Erythroblast (primary cell): ENCODE results near the gene UBE4A.
A peak's percentile ranks its signal among the peaks of the same experiment; 100 is the strongest.

Experiments
- DNase-seq, 2 experiments: peaks; one replicate each; lab custom pipeline; 2025; lab: John Stamatoyannopoulos, UW
- GATA1 ChIP-seq: IDR thresholded peaks from 2 replicates; pipeline ENCODE4 v1.6.1; 2011; ENCODE audit warnings: low read depth, mild to moderate bottlenecking, control low read depth, low read length, moderate library complexity
- POLR2A ChIP-seq: IDR thresholded peaks from 2 replicates; pipeline ENCODE4 v1.6.1; 2011; ENCODE audit warnings: mild to moderate bottlenecking, low read length

The UBE4A gene

GRCh38 chr11:118334745-118335144, 24.7 kb upstream of the UBE4A start:
- DNase-seq = no peak
- TF ChIP-seq POLR2A = no peak
- TF ChIP-seq GATA1 = no peak

- TF ChIP-seq POLR2A (no peak), GATA1 (no peak)
- DNase-seq = peak; percentile 73 to 79
Observed at GRCh38 chr11:118338637-118339061, 20.8 kb upstream of the UBE4A start.

GRCh38 chr11:118339281-118339961, 20.0 kb upstream of the UBE4A start:
- DNase-seq = peak; percentile 21 to 42
- TF ChIP-seq POLR2A (no peak), GATA1 (no peak)

- TF ChIP-seq POLR2A (no peak), GATA1 (no peak)
- no peak for DNase-seq
Observed at GRCh38 chr11:118340449-118340848, 19.0 kb upstream of the UBE4A start.

- TF ChIP-seq POLR2A (no peak), GATA1 (no peak)
- DNase-seq = no peak
Observed at GRCh38 chr11:118341261-118341660, 18.1 kb upstream of the UBE4A start.

- no peak for TF ChIP-seq GATA1
- TF ChIP-seq POLR2A = no peak
Observed at GRCh38 chr11:118341815-118342489, 17.4 kb upstream of the UBE4A start.

GRCh38 chr11:118342503-118343161, 16.8 kb upstream of the UBE4A start, which contains the start of gene CD3D:
Gene CD3D, minus strand, starts transcription at chr11:118342705. Its CDS starts 98 bp downstream, at chr11:118342607.
- no peak for DNase-seq
- TF ChIP-seq GATA1 (no peak), POLR2A (no peak)

More at GRCh38 chr11:118341815-118342489, 17.4 kb upstream of the UBE4A start:
- DNase-seq = no peak

GRCh38 chr11:118343248-118343647, 16.2 kb upstream of the UBE4A start:
- TF ChIP-seq POLR2A = no peak
- no peak for TF ChIP-seq GATA1
- DNase-seq = no peak

- no peak for TF ChIP-seq GATA1
- TF ChIP-seq POLR2A = no peak
- no peak for DNase-seq
Observed at GRCh38 chr11:118343981-118344515, 15.4 kb upstream of the UBE4A start, which contains the start of gene CD3G. Gene CD3G, plus strand, starts transcription at chr11:118344344. Its CDS starts 80 bp downstream, at chr11:118344424.

- DNase-seq = no peak
- no peak for TF ChIP-seq GATA1
- TF ChIP-seq POLR2A = no peak
Observed at GRCh38 chr11:118349475-118349874, 9.9 kb upstream of the UBE4A start.

- DNase-seq = peak; percentile 8 to 35
- TF ChIP-seq GATA1 = no peak
- no peak for TF ChIP-seq POLR2A
Observed at GRCh38 chr11:118353084-118353710, 6.2 kb upstream of the UBE4A start.

GRCh38 chr11:118358071-118358470, 1.3 kb upstream of the UBE4A start:
- no peak for DNase-seq

More at GRCh38 chr11:118358071-118358470, 1.3 kb upstream of the UBE4A start:
- no peak for TF ChIP-seq GATA1
- TF ChIP-seq POLR2A = no peak
